Kidney (tissue), 14 donors: ENCODE data around the gene TIMM21. TPM values are rescaled to one million over a fixed set of nuclear protein-coding genes. Genes with fewer than 3 reads are reported as not detected.

Experiments
- DNase-seq, 5 donors: peaks; one replicate each; pipeline ENCODE4 v3.0.0-alpha.2; 2013 to 2020
- FAIRE-seq: peaks from 2 replicates; lab custom pipeline; 2012; peaks lifted over from hg19 to GRCh38; lab: Jason Lieb, UNC
- H3K27ac ChIP-seq, 2 donors: one replicate each; pipeline ENCODE4 v1.7.0; 2013; ENCODE audit warnings: low read depth in 2 of 2, low read length in 2 of 2, inconsistent platforms in 1 of 2
- H3K27me3 ChIP-seq: one replicate; pipeline ENCODE4 v1.7.1; 2013; ENCODE audit warnings: low read length, inconsistent platforms; ENCODE audit not compliant: control insufficient read depth, insufficient read depth
- H3K36me3 ChIP-seq, 3 donors: one replicate each; pipeline versions ENCODE4 v1.7.0 to v1.7.1; 2013; ENCODE audit warnings: low read length in 3 of 3, control low read depth in 1 of 3, inconsistent platforms in 1 of 3; ENCODE audit not compliant: insufficient read depth in 3 of 3, control insufficient read depth in 2 of 3
- H3K4me1 ChIP-seq, 3 donors: one replicate each; pipeline versions ENCODE4 v1.7.0 to v1.7.1; 2013; ENCODE audit warnings: low read length in 3 of 3, inconsistent platforms in 1 of 3, low read depth in 1 of 3; ENCODE audit not compliant: control insufficient read depth in 2 of 3, insufficient read depth in 2 of 3
- H3K4me3 ChIP-seq, 3 donors: one replicate each; pipeline versions ENCODE4 v1.7.0 to v1.8.1; 2013; ENCODE audit warnings: low read length in 3 of 3, control low read depth in 1 of 3, inconsistent platforms in 1 of 3
- H3K9ac ChIP-seq, 3 donors: one replicate each; pipeline versions ENCODE4 v1.7.0 to v1.7.1; 2013; ENCODE audit warnings: low read length in 3 of 3, control low read depth in 1 of 3, inconsistent platforms in 1 of 3
- H3K9me3 ChIP-seq, 3 donors: one replicate each; pipeline versions ENCODE4 v1.7.0 to v1.7.1; 2013; ENCODE audit warnings: low read length in 3 of 3, control low read depth in 1 of 3, inconsistent platforms in 1 of 3; ENCODE audit not compliant: control insufficient read depth in 2 of 3, insufficient read depth in 1 of 3
- intact Hi-C: fragments of 100-400 bp; cut with DNase I; formaldehyde crosslinking; loops from one replicate; pipeline ENCODE4 v1.11.1; 2022
- polyA plus RNA-seq: library from polyadenylated mRNA; stranded (reverse); fragments of 350-450 nt; fragmentation: Illumina TruSeq; extraction: RNeasy Lipid Tissue Mini Kit (QIAGEN cat#74804); gene quantifications from one replicate; pipeline ENCODE4 v1.2.3, GENCODE V29; 2014; ENCODE audit warnings: low read depth, low replicate concordance; ENCODE audit not compliant: insufficient read depth
- total RNA-seq: library from RNA; stranded (reverse); fragmentation: NEBNext Ultra II Directional; extraction: Animal tissue kit (Norgen Biotek cat#: 25700); gene quantifications from one replicate; pipeline ENCODE4 v1.2.1, GENCODE V29; 2021
- TF ChIP-seq, protein P1 (sequence below): IDR thresholded peaks from 3 replicates; pipeline ENCODE4 v1.5.1; 2012; ENCODE audit warnings: mild to moderate bottlenecking, moderate library complexity, borderline replicate concordance; ENCODE audit not compliant: insufficient read depth; ENCODE audit errors: extremely low read depth
- donor health status: control.
- donor health status: control.
- donor health status: control.
- donor health status: control.
- donor health status: control.
- donor health status: DM: yes; HTN: yes; CAD: no.
- donor health status: Normal renal cell carcinoma (clear cell type).

Gene TIMM21
- total and polyA plus RNA-seq, 2 donors from 2014 or later, result 28.5 to 77.4 TPM

- Histone ChIP-seq H3K27me3 (no peaks in the 10 kb centered on the region), H3K27ac (no peak overlapping the region), H3K9ac (no peak overlapping the region), H3K9me3 (peaks cover 0 to 8% (median 0%) of the 10 kb centered on the region in 3 donors), H3K4me1 (peaks cover 0 to 6% (median 2%) of the 10 kb centered on the region in 3 donors), H3K4me3 (no peak overlapping the region), H3K36me3 (no peaks in the 10 kb centered on the region)
- TF ChIP-seq, protein P1, sequence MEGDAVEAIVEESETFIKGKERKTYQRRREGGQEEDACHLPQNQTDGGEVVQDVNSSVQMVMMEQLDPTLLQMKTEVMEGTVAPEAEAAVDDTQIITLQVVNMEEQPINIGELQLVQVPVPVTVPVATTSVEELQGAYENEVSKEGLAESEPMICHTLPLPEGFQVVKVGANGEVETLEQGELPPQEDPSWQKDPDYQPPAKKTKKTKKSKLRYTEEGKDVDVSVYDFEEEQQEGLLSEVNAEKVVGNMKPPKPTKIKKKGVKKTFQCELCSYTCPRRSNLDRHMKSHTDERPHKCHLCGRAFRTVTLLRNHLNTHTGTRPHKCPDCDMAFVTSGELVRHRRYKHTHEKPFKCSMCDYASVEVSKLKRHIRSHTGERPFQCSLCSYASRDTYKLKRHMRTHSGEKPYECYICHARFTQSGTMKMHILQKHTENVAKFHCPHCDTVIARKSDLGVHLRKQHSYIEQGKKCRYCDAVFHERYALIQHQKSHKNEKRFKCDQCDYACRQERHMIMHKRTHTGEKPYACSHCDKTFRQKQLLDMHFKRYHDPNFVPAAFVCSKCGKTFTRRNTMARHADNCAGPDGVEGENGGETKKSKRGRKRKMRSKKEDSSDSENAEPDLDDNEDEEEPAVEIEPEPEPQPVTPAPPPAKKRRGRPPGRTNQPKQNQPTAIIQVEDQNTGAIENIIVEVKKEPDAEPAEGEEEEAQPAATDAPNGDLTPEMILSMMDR, result no peak
- no peak for DNase-seq
- no peak for FAIRE-seq
- intact Hi-C loops, result no loop called here
These were observed 38.2 kb upstream of the TIMM21 start for GRCh38 chr18:74110149-74110548.

DNA sequence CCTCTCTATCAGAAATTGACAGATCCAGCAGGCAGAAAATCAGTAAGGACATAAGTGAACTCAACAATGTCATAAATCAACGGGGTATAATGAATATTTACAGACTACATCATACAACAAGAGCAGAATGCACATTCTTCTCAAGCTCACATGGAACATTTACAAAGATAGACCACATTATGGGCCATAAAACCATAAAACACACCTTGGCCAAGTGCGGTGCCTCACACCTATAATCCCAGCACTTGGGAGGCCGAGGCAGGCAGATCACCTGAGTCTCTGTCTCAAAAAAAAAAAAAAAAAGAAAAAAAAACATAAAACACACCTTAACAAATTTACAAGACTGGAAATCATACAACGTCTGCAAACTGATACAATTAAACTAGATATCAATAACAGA, 37.3 kb upstream of the TIMM21 start:
- peaks cover 0 to 8% (median 0%) of the 10 kb centered on the region in 3 donors for H3K9me3 ChIP-seq
- TF ChIP-seq, protein P1, result no peak
- H3K4me3 ChIP-seq, result no peak overlapping the region
- no peak overlapping the region for H3K27ac ChIP-seq
- peaks cover 0 to 6% (median 2%) of the 10 kb centered on the region in 3 donors for H3K4me1 ChIP-seq
- intact Hi-C loops, result no loop called here
- H3K9ac ChIP-seq, result no peak overlapping the region
- DNase-seq (no peak), FAIRE-seq (no peak)
- no peaks in the 10 kb centered on the region for H3K27me3 ChIP-seq
- no peaks in the 10 kb centered on the region for H3K36me3 ChIP-seq

- no peak for FAIRE-seq
- intact Hi-C loops, result no loop called here
These were observed 34.6 kb upstream of the TIMM21 start for GRCh38 chr18:74113711-74114110.

More at GRCh38 chr18:74113711-74114110, 34.6 kb upstream of the TIMM21 start:
- H3K9ac ChIP-seq, result no peak overlapping the region
- no peak for DNase-seq
- H3K27ac ChIP-seq, result no peak overlapping the region
- H3K4me1 ChIP-seq, result peaks cover 0 to 6% (median 2%) of the 10 kb centered on the region in 3 donors
- no peaks in the 10 kb centered on the region for H3K36me3 ChIP-seq
- peaks cover 0 to 8% (median 0%) of the 10 kb centered on the region in 3 donors for H3K9me3 ChIP-seq
- TF ChIP-seq, protein P1, result no peak
- H3K4me3 ChIP-seq, result no peak overlapping the region
- no peaks in the 10 kb centered on the region for H3K27me3 ChIP-seq
